HL-60 (cell line): ENCODE results near the gene PHYHIPL.

ENCODE experiments used
- DNase-seq, 2 experiments: peaks; one replicate each; pipeline ENCODE4 v3.0.0-alpha.2; 2010 to 2020; ENCODE audit warnings: low read depth in 1 of 2, low spot score in 1 of 2
- H3K27ac ChIP-seq: fragments of 250-450 bp; sonication (Bioruptor Pico); replicated peaks from 2 replicates; pipeline ENCODE4 v1.5.1; 2020; ENCODE audit warnings: mild to moderate bottlenecking, moderate library complexity
- H3K27me3 ChIP-seq: fragments of 250-450 bp; sonication (Bioruptor Pico); 2 replicates; pipeline ENCODE4 v1.5.1; 2021; ENCODE audit warnings: mild to moderate bottlenecking, moderate library complexity; ENCODE audit not compliant: insufficient read depth, poor library complexity, severe bottlenecking
- H3K4me3 ChIP-seq: replicated peaks from 2 replicates; pipeline ENCODE4 v1.5.1; 2011; ENCODE audit warnings: mild to moderate bottlenecking, control low read depth, low read length; ENCODE audit not compliant: insufficient read depth
- GABPA ChIP-seq: IDR thresholded peaks from 2 replicates; pipeline ENCODE4 v1.6.1; 2012; ENCODE audit warnings: low read depth
- POLR2AphosphoS5 ChIP-seq: IDR thresholded peaks from 2 replicates; pipeline ENCODE4 v1.6.1; 2012; ENCODE audit warnings: low read depth
- SPI1 ChIP-seq: IDR thresholded peaks from 2 replicates; pipeline ENCODE4 v1.6.1; 2012; ENCODE audit warnings: low read depth, mild to moderate bottlenecking, borderline replicate concordance
- TF ChIP-seq, protein P1 (sequence below): IDR thresholded peaks from 2 replicates; pipeline ENCODE4 v1.6.1; 2012; ENCODE audit warnings: low read depth; ENCODE audit not compliant: insufficient replicate concordance
- TF ChIP-seq, protein P2 (sequence below): IDR thresholded peaks from one replicate; pipeline ENCODE4 v1.5.1; 2011; ENCODE audit warnings: low read length, control low read depth, inconsistent platforms; ENCODE audit not compliant: insufficient read depth

Gene PHYHIPL

DNA sequence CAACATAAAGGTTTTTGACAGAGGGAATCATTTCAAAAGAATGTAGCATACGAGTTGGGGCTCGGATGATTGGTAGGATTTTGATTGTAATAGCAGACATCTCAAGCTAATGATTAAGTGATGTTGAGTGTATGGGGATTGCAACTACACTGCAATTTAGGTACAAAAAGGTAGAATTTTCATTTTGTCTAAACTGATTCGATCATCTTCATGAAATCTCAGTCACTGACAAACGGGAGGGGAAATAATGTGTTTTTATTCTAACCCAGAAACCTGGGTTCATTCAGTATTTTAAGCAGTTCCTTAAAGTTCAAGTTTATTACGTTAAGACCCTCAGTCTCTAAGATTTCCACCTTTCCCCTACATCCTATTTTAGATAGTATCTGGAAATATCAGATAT lies 3.9 kb upstream of the PHYHIPL start:
- no peak for DNase-seq
- Histone ChIP-seq H3K27ac (no peak overlapping the region), H3K4me3 (no peak overlapping the region), H3K27me3 (peaks cover 8% of the 10 kb centered on the region)
- TF ChIP-seq POLR2AphosphoS5 (no peak), GABPA (no peak), SPI1 (no peak)
- TF ChIP-seq, protein P1, sequence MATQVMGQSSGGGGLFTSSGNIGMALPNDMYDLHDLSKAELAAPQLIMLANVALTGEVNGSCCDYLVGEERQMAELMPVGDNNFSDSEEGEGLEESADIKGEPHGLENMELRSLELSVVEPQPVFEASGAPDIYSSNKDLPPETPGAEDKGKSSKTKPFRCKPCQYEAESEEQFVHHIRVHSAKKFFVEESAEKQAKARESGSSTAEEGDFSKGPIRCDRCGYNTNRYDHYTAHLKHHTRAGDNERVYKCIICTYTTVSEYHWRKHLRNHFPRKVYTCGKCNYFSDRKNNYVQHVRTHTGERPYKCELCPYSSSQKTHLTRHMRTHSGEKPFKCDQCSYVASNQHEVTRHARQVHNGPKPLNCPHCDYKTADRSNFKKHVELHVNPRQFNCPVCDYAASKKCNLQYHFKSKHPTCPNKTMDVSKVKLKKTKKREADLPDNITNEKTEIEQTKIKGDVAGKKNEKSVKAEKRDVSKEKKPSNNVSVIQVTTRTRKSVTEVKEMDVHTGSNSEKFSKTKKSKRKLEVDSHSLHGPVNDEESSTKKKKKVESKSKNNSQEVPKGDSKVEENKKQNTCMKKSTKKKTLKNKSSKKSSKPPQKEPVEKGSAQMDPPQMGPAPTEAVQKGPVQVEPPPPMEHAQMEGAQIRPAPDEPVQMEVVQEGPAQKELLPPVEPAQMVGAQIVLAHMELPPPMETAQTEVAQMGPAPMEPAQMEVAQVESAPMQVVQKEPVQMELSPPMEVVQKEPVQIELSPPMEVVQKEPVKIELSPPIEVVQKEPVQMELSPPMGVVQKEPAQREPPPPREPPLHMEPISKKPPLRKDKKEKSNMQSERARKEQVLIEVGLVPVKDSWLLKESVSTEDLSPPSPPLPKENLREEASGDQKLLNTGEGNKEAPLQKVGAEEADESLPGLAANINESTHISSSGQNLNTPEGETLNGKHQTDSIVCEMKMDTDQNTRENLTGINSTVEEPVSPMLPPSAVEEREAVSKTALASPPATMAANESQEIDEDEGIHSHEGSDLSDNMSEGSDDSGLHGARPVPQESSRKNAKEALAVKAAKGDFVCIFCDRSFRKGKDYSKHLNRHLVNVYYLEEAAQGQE, result no peak
- TF ChIP-seq, protein P2, sequence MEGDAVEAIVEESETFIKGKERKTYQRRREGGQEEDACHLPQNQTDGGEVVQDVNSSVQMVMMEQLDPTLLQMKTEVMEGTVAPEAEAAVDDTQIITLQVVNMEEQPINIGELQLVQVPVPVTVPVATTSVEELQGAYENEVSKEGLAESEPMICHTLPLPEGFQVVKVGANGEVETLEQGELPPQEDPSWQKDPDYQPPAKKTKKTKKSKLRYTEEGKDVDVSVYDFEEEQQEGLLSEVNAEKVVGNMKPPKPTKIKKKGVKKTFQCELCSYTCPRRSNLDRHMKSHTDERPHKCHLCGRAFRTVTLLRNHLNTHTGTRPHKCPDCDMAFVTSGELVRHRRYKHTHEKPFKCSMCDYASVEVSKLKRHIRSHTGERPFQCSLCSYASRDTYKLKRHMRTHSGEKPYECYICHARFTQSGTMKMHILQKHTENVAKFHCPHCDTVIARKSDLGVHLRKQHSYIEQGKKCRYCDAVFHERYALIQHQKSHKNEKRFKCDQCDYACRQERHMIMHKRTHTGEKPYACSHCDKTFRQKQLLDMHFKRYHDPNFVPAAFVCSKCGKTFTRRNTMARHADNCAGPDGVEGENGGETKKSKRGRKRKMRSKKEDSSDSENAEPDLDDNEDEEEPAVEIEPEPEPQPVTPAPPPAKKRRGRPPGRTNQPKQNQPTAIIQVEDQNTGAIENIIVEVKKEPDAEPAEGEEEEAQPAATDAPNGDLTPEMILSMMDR, result no peak

DNA sequence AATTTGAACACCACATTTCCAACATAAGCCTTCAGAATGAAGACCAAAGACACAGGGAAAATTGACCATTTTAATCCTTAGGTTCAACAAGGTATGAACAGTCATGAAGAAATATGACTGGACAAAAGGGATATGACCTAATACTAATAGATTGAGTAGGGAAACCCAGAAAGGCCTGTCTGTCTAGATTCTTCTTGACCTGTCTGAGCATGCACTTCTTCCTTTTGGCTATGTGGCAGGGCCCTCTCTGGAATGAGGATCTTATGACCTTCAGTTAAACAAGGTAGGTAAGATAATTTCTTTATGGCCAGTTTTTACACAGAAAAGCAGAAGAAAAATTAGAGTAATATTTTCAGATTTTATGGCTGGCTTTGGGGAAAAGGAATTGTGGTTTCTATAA lies 3.0 kb upstream of the PHYHIPL start:
- H3K27me3 ChIP-seq, result peaks cover 8% of the 10 kb centered on the region
- no peak overlapping the region for H3K4me3 ChIP-seq
- TF ChIP-seq, protein P1, result no peak
- TF ChIP-seq GABPA (no peak), POLR2AphosphoS5 (no peak), SPI1 (no peak)
- TF ChIP-seq, protein P2, result no peak
- no peak for DNase-seq
- no peak overlapping the region for H3K27ac ChIP-seq

DNA sequence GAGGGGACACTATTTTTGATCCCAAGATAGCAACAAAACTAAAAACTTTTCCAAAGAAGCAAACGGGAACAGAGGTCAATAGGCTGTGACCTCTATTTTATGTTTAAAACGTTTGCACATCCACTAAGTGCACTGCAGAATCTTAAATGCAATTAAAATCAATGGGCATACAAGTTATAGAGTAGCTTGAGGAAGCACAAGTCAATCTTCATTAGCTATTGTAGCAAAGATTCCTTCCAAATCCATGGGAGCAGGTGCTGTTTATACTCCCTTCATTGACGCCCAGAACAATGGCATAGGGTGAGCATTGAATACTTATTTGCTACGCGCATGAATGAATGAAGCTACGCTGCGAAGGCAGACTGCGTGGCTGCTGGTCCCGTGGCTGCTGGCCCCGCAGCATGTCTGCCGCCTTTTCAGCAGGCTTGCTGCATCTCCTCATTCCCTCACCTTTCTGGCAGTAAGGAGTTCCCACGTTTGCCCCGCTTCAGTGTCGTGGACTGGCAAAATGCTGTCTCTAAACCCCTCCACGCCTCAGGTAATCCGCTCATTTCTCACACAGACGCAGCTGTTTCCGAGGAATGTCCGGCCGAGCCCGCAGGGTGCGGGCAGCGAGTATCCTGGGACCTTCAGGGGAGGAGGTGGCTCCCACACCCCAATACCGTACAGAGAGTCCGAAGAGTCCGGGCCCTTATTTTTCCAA lies 754 bp upstream of the PHYHIPL start:
- Histone ChIP-seq H3K27ac (no peak overlapping the region), H3K27me3 (peaks cover 8% of the 10 kb centered on the region), H3K4me3 (no peak overlapping the region)
- TF ChIP-seq POLR2AphosphoS5 (no peak), GABPA (no peak), SPI1 (no peak)
- TF ChIP-seq, protein P1, result no peak
- TF ChIP-seq, protein P2, result no peak
- DNase-seq, result no peak
